ENCODE measurements around the gene DDX1. TPM values are rescaled to one million over a fixed set of nuclear protein-coding genes. Genes with fewer than 3 reads are reported as not detected.
A peak's percentile ranks its signal among the peaks of the same experiment; 100 is the strongest.

The DDX1 gene
- total RNA-seq, 3 donors from 2014 or later = 57.4 to 72.6 (median 71.0) TPM

DNA sequence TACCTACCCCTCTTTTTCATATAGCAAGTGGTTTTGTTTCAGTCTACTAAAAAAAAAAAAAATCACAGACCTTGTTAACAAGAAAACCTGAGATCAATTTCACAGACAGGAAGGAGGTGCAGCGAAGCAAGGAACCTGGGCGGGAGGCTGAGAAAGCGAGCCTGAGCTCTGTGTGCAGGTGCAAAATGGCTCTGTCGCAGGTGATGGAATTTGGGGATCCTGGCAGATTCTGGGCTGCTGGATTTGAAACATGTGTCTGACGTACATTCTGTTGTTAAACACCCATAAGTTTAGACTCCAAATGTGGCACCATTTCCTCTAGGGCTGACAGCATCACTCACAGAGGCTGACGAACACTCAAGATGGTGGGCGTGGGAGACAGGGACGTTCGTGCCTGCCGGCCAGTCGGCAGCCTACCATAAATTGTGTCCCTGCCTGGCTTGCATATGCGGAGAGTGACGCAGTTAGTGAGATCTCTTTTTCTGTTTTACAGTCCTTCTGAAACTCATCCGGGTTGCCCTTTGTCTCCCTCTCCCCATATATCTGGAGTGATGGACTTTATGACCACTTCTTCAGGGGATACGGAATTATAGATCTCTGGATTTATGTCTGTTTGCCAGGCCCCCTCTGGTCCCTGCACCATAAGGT, 8.8 kb upstream of the DDX1 start:
- TF ChIP-seq POLR2AphosphoS5 (IDR thresholded peaks at IDR 0.05) = no peak
- TF ChIP-seq CTCF (IDR thresholded peaks at IDR 0.05) = no peak
- TF ChIP-seq POLR2A (IDR thresholded peaks at IDR 0.05) = no peak
- intact Hi-C loops (cut with DNase I; ENCODE audit: low total_unique reads) = no loop called here
- no peak overlapping the region for H3K4me3 ChIP-seq
- no peaks in the 10 kb centered on the region for H3K27me3 ChIP-seq
- no peaks in the 10 kb centered on the region for H3K9me3 ChIP-seq
- H3K4me1 ChIP-seq = no peaks in the 10 kb centered on the region
- DNase-seq (ENCODE audit: low spot score in 2 of 2) = no peak
- H3K36me3 ChIP-seq = no peaks in the 10 kb centered on the region
- no peak overlapping the region for H3K27ac ChIP-seq

- no peak for DNase-seq (ENCODE audit: low spot score in 2 of 2)
- intact Hi-C loops (cut with DNase I; ENCODE audit: low total_unique reads) = no loop called here
- no peaks in the 10 kb centered on the region for H3K9me3 ChIP-seq
- H3K27ac ChIP-seq = no peak overlapping the region
- no peaks in the 10 kb centered on the region for H3K27me3 ChIP-seq
- no peaks in the 10 kb centered on the region for H3K36me3 ChIP-seq
- no peak overlapping the region for H3K4me3 ChIP-seq
- TF ChIP-seq POLR2A (IDR thresholded peaks at IDR 0.05) (no peak), POLR2AphosphoS5 (IDR thresholded peaks at IDR 0.05) (no peak), CTCF (IDR thresholded peaks at IDR 0.05) (no peak)
- H3K4me1 ChIP-seq = no peaks in the 10 kb centered on the region
Measured at GRCh38 chr2:15583826-15584225, 7.8 kb upstream of the DDX1 start.

GRCh38 chr2:15584316-15584715, 7.4 kb upstream of the DDX1 start:
- Histone ChIP-seq H3K27ac (no peak overlapping the region), H3K4me1 (no peaks in the 10 kb centered on the region), H3K36me3 (no peaks in the 10 kb centered on the region), H3K4me3 (no peak overlapping the region), H3K9me3 (no peaks in the 10 kb centered on the region), H3K27me3 (no peaks in the 10 kb centered on the region)
- DNase-seq (ENCODE audit: low spot score in 2 of 2) = no peak
- intact Hi-C loops (cut with DNase I; ENCODE audit: low total_unique reads) = no loop called here
- TF ChIP-seq CTCF (IDR thresholded peaks at IDR 0.05) = no peak
- TF ChIP-seq POLR2AphosphoS5 (IDR thresholded peaks at IDR 0.05) = no peak
- no peak for TF ChIP-seq POLR2A (IDR thresholded peaks at IDR 0.05)

DNA sequence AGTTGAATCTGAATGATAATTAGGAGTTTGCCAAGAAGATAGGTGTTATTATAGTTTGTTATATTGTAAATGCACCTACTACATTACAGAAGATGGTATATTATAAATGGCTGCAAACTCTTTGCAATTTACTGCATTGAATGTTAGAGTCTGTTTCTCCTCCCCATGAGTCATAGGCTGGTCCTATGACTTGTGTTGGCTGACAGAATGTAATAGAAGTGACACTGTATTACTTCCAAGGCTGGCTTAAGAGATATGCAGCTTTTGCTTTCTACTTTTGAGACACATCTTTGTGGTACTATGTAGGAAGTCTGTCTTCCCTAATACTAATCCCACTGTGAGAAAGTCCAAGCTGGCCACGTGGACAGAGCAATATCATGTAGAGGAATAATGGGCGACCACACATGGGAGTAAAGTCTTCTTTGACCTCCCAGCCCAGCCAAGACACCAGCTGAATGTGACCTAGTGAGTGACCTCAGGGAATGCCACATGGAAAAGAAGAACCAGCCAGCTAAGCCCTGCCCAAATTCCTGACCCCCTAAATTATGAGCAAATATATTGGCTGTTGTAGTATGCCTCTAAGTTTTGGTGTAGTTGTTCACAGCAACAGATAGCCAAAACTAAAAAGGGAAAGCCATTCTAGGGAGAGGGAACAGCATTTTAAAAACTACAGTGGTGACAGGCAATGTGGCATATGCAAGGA, 6.8 kb upstream of the DDX1 start:
- Histone ChIP-seq H3K9me3 (no peaks in the 10 kb centered on the region), H3K27me3 (no peaks in the 10 kb centered on the region), H3K4me3 (no peak overlapping the region), H3K36me3 (no peaks in the 10 kb centered on the region), H3K27ac (no peak overlapping the region), H3K4me1 (no peaks in the 10 kb centered on the region)
- DNase-seq (ENCODE audit: low spot score in 2 of 2) = no peak
- no peak for TF ChIP-seq POLR2A (IDR thresholded peaks at IDR 0.05)
- no peak for TF ChIP-seq POLR2AphosphoS5 (IDR thresholded peaks at IDR 0.05)
- TF ChIP-seq CTCF (IDR thresholded peaks at IDR 0.05) = no peak
- intact Hi-C loops (cut with DNase I; ENCODE audit: low total_unique reads) = no loop called here

DNA sequence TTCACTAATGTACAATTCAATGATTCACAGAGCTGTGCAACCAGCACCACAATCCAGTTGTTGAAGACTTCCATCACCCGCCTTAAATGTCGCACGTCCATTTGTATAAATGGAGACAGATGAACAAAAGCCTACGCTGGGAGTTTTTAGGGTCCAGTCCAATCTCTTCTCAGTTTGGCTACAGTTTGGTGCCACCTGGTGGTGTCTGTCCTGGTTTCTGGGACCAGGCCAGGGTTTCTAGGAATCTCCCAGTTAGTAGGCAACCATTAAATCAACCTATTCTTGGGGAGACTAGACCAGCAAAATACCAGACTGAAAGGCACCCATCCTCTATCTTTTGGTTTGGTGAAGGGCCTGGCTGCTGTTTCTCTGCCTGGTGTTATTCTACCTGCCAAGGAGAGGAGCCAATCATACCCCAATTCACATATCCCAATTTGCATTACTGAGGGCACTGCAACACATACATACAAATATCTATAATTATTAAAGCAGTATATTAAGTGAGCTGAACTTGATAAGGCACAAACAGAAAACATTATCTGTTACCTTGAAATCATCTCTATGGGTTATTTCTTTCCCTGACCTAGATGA, 3.2 kb upstream of the DDX1 start:
- Histone ChIP-seq H3K9me3 (no peaks in the 10 kb centered on the region), H3K4me1 (peaks cover 0 to 3% of the 10 kb centered on the region in 2 donors)
- intact Hi-C loops (cut with DNase I; ENCODE audit: low total_unique reads) = no loop called here

More for the DNA sequence above, 3.2 kb upstream of the DDX1 start:
- Histone ChIP-seq H3K27ac (no peak overlapping the region), H3K36me3 (no peaks in the 10 kb centered on the region), H3K4me3 (no peak overlapping the region), H3K27me3 (no peaks in the 10 kb centered on the region)
- DNase-seq (ENCODE audit: low spot score in 2 of 2) = peak in 1 of 2 donors; percentile 29
- TF ChIP-seq POLR2A (IDR thresholded peaks at IDR 0.05) = no peak
- TF ChIP-seq CTCF (IDR thresholded peaks at IDR 0.05) = peak in 1 of 3 donors; percentile 40

All from breast epithelium (tissue), 4 donors.